Fibroblast of pulmonary artery (primary cell): ENCODE results near the gene SLC6A3.

Experiments
- DNase-seq: peaks from one replicate; pipeline ENCODE4 v3.0.0-alpha.2; 2010; ENCODE audit warnings: low read depth
- H3K4me3 ChIP-seq: replicated peaks from 2 replicates; pipeline ENCODE4 v1.5.1; 2011; ENCODE audit warnings: low read depth, mild to moderate bottlenecking, control low read depth, low read length, moderate library complexity
- CTCF ChIP-seq: IDR thresholded peaks from 2 replicates; pipeline ENCODE4 v1.5.1; 2011; ENCODE audit warnings: mild to moderate bottlenecking, control low read depth, low read length, inconsistent platforms; ENCODE audit errors: missing control alignments

The SLC6A3 gene

GRCh38 chr5:1380011-1380817 lies 65.0 kb downstream of the SLC6A3 start:
- peak; percentile 56 for DNase-seq
- H3K4me3 ChIP-seq, result no peak overlapping the region
- TF ChIP-seq CTCF, result peak; percentile 33

- no peak for TF ChIP-seq CTCF
Measured at GRCh38 chr5:1378866-1379659, 66.2 kb downstream of the SLC6A3 start.

GRCh38 chr5:1378096-1378495 lies 67.1 kb downstream of the SLC6A3 start:
- no peak for DNase-seq
- H3K4me3 ChIP-seq, result no peak overlapping the region
- no peak for TF ChIP-seq CTCF

More at GRCh38 chr5:1378866-1379659, 66.2 kb downstream of the SLC6A3 start:
- no peak for DNase-seq
- no peak overlapping the region for H3K4me3 ChIP-seq

- H3K4me3 ChIP-seq, result no peak overlapping the region
- no peak for DNase-seq
- TF ChIP-seq CTCF, result no peak
Measured at GRCh38 chr5:1376981-1377380, 68.3 kb downstream of the SLC6A3 start.

GRCh38 chr5:1375871-1376810 lies 69.1 kb downstream of the SLC6A3 start:
- no peak for TF ChIP-seq CTCF
- H3K4me3 ChIP-seq, result no peak overlapping the region
- no peak for DNase-seq

GRCh38 chr5:1374679-1375055 lies 70.6 kb downstream of the SLC6A3 start:
- no peak for TF ChIP-seq CTCF
- H3K4me3 ChIP-seq, result no peak overlapping the region
- no peak for DNase-seq
